SK-N-MC (cell line): ENCODE data around the gene LAMC1.

ENCODE experiments used
- DNase-seq: peaks from one replicate; pipeline ENCODE4 v3.0.0-alpha.2; 2011; ENCODE audit warnings: low read depth, low spot score
- H3K27ac ChIP-seq: fragments of 200-600 bp; sonication (generic); 2 replicates; pipeline ENCODE4 v1.5.1; 2016; ENCODE audit warnings: mixed run types
- H3K36me3 ChIP-seq: fragments of 200-600 bp; sonication (generic); 2 replicates; pipeline ENCODE4 v1.6.1; 2017; ENCODE audit warnings: antibody characterized with exemption, low read length, mixed read lengths; ENCODE audit not compliant: insufficient read depth
- H3K4me3 ChIP-seq: fragments of 200-600 bp; sonication (generic); 2 replicates; pipeline ENCODE4 v1.5.1; 2016
- H3K9ac ChIP-seq: fragments of 200-600 bp; sonication (generic); 2 replicates; pipeline ENCODE4 v1.8.0; 2017; ENCODE audit warnings: mixed run types, mixed read lengths; ENCODE audit not compliant: insufficient read length
- H3K9me3 ChIP-seq: fragments of 200-600 bp; sonication (generic); 2 replicates; pipeline ENCODE4 v1.6.1; 2017; ENCODE audit warnings: low read depth, mild to moderate bottlenecking, antibody characterized with exemption, low read length, moderate library complexity, mixed read lengths
- EZH2 ChIP-seq: fragments of 200-600 bp; sonication (generic); IDR thresholded peaks from one replicate; pipeline ENCODE4 v1.6.1; 2017; ENCODE audit warnings: antibody characterized with exemption
- FOXP2 ChIP-seq: optimal IDR thresholded peaks from 2 replicates; pipeline ENCODE3; 2011; ENCODE audit warnings: mild to moderate bottlenecking, moderate library complexity; ENCODE audit not compliant: insufficient read depth; ENCODE audit errors: extremely low read length, control extremely low read depth
- POLR2AphosphoS5 ChIP-seq: IDR thresholded peaks from 2 replicates; pipeline ENCODE4 v1.6.1; 2012; ENCODE audit warnings: mild to moderate bottlenecking, low read depth, low read length, borderline replicate concordance

Gene LAMC1

DNA sequence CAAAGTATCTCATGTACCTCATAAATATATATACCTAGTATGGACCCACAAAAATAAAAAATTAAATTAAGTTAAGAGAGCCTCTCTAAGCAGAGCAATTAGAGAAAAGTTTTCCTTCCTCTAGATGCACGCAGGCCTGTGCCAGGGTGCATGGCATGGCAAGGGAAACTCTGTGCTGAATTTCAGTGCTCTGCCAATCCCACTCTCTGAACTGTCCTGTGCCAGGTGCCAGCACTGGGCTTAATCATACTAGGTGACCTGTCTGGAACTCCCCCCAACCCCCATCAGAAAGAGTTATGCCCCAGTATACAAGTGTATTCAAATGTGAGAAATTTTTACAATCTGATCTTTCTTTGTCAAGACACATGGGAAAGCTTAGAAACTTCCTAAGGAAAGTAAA, 152.4 kb downstream of the LAMC1 start:
- no peak overlapping the region for H3K27ac ChIP-seq
- no peak overlapping the region for H3K9ac ChIP-seq
- H3K4me3 ChIP-seq: no peak overlapping the region
- no peaks in the 10 kb centered on the region for H3K9me3 ChIP-seq
- H3K36me3 ChIP-seq: no peaks in the 10 kb centered on the region
- DNase-seq: no peak
- TF ChIP-seq FOXP2 (no peak), EZH2 (no peak), POLR2AphosphoS5 (no peak)

DNA sequence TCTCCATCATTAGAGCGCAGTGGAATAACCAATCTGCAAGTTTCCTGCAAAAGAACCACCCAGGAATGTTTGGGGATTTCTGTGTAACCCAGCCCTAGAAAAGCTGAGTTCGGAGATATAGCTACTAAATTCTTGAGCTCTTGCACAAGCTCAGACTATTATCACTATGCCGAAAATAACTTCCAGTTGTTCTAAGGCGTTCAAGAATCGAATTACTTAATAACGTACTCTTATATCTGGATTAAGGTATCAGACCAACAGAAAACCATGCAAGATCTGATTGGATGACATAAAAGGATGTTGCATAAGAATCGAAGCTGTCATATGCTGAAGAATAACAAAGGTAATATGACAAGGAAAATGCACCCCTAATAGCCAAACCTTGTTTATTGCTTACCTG, 155.3 kb downstream of the LAMC1 start:
- no peak for DNase-seq
- H3K9ac ChIP-seq: no peak overlapping the region
- H3K36me3 ChIP-seq: no peaks in the 10 kb centered on the region
- no peak overlapping the region for H3K27ac ChIP-seq
- no peak overlapping the region for H3K4me3 ChIP-seq
- TF ChIP-seq FOXP2 (no peak), EZH2 (no peak), POLR2AphosphoS5 (no peak)
- no peaks in the 10 kb centered on the region for H3K9me3 ChIP-seq

DNA sequence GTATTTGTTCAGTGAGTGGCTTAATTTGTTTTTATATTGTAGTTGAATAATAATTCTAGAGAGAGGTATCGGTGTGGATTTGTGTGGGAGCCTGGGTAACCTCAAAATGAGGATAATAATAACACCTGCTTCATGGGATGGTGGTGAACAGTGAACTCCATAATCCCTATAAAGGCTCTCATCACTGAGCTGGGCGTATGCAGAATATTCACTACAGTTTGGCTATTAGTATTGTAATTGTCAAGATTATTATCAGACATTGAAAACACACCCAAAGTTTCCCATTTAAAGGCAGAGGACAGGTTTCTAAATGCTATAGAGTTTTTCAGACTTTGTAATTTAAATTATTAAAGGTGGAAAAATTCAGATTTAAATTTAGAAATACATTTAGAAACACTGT, 155.8 kb downstream of the LAMC1 start:
- TF ChIP-seq POLR2AphosphoS5 (no peak), EZH2 (no peak)
- DNase-seq: no peak
- H3K9me3 ChIP-seq: no peaks in the 10 kb centered on the region
- no peak overlapping the region for H3K27ac ChIP-seq
- H3K36me3 ChIP-seq: no peaks in the 10 kb centered on the region
- no peak overlapping the region for H3K4me3 ChIP-seq
- H3K9ac ChIP-seq: no peak overlapping the region

DNA sequence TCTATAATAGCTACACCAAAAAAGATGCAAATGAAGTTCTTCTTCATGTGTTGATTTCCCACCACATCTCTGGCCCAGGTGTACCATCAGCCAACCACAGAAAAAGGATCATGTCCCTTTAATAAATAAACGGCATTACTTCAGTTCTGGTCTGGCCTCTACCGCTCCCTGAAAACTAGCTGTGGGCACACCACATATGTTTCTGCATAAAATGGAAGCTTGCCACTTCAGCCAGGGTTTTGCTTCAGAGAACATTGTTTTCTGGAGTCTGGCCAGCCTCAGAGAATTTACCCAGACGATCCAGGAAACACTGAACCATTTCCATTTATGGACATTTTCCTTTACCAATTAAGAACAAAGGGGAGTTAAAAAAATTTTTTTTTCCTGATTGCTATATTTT, 157.0 kb downstream of the LAMC1 start:
- Histone ChIP-seq H3K9ac (peak overlapping the region; percentile 29), H3K4me3 (peak overlapping the region; percentile 49), H3K27ac (peak overlapping the region; percentile 67; the same call in 1 of the 2 replicates), H3K9me3 (no peaks in the 10 kb centered on the region), H3K36me3 (no peaks in the 10 kb centered on the region)
- TF ChIP-seq EZH2: no peak
- no peak for TF ChIP-seq POLR2AphosphoS5
- TF ChIP-seq FOXP2: no peak
- no peak for DNase-seq

DNA sequence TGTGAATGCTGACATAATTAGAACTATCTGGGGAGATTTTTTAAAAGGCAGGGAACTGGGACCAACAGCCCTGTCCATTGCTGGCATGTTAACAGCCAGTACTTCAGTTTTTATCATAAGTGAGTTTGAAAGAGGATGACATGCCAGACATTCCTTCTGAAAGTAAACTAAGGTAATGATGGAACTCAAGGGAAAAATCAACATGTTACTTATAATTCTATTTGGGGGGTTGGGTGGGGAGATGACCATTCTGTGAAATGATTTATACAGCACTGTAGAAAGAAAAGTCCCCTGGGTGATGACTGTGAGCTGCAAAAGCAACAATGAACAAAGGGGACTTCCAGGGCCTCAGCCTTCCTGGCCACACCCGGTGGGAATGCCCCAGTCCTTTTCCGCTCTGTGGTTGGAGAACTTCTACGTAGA, 157.4 kb downstream of the LAMC1 start:
- TF ChIP-seq POLR2AphosphoS5: no peak
- TF ChIP-seq EZH2: no peak
- no peak for TF ChIP-seq FOXP2
- DNase-seq: no peak
- Histone ChIP-seq H3K9me3 (no peaks in the 10 kb centered on the region), H3K27ac (peak overlapping the region; percentile 67; the same call in 1 of the 2 replicates), H3K9ac (peak overlapping the region; percentile 29), H3K4me3 (peak overlapping the region; percentile 49), H3K36me3 (no peaks in the 10 kb centered on the region)

DNA sequence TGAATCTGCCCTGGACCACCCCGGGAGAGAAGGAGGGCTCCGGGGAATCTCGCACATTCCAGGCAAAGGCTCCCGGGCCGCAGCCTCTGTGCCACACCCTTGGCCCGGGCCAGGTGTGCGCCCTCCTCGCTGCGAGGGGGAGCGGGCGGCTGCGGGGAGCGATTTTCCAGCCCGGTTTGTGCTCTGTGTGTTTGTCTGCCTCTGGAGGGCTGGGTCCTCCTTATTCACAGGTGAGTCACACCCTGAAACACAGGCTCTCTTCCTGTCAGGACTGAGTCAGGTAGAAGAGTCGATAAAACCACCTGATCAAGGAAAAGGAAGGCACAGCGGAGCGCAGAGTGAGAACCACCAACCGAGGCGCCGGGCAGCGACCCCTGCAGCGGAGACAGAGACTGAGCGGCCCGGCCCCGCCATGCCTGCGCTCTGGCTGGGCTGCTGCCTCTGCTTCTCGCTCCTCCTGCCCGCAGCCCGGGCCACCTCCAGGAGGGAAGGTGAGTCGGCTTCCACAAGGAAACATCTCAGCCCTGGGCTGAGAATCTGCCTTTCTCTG, 162.8 kb downstream of the LAMC1 start, which contains the start of gene LAMC2:
Gene LAMC2, plus strand, starts transcription at position 324 of the 550 bp plus-strand sequence. Its CDS starts 89 bp downstream, at position 413.
- TF ChIP-seq POLR2AphosphoS5 (no peak), FOXP2 (no peak), EZH2 (no peak)
- Histone ChIP-seq H3K9me3 (no peaks in the 10 kb centered on the region), H3K4me3 (no peak within 1 kb of the TSS), H3K36me3 (no peaks in the 10 kb centered on the region), H3K27ac (no peak within 1 kb of the TSS), H3K9ac (no peak within 1 kb of the TSS)
- no peak for DNase-seq

DNA sequence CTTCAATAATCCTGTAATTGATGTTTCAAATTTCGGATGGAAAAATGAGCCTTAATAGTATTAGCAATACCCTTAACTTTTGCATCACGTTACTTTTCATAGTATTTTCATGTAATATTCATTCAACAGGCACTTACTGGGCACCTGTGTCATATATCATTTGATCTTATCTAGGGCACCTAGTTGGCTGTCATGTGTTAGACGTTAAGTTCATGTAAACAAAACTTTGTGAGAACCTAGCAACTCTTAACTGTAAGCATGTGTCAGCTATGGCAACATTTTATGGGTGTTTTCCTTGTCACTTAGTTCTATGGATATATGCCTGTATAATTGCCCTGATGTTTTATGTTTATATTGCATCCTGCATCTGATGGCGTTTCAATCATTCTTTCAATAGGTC, 163.6 kb downstream of the LAMC1 start:
- Histone ChIP-seq H3K36me3 (no peaks in the 10 kb centered on the region), H3K9ac (no peak overlapping the region), H3K9me3 (no peaks in the 10 kb centered on the region), H3K4me3 (no peak overlapping the region), H3K27ac (no peak overlapping the region)
- DNase-seq: no peak
- TF ChIP-seq POLR2AphosphoS5: no peak
- TF ChIP-seq FOXP2: no peak

DNA sequence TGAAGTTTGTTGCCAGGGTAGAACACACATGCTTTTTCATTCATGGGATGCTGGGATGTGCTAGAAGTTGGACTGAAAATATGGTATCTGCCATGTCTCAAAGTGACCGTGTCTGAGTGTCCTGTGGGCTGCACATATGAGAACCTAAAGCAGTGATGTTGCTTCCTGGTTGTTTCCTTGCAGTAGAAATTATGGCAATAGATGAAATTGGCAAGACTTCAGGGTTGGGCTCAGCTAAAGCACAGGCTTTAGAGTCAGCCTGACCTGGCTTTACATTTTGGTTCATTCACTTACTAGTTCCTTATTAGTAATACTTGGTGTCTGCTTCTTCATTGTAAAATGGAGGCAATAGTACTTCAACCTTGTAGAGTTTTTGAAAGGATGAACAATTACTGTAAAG, 165.0 kb downstream of the LAMC1 start:
- Histone ChIP-seq H3K27ac (no peak overlapping the region), H3K9me3 (no peaks in the 10 kb centered on the region), H3K9ac (no peak overlapping the region), H3K36me3 (no peaks in the 10 kb centered on the region), H3K4me3 (no peak overlapping the region)
- TF ChIP-seq EZH2 (no peak), FOXP2 (no peak), POLR2AphosphoS5 (no peak)
- DNase-seq: no peak

DNA sequence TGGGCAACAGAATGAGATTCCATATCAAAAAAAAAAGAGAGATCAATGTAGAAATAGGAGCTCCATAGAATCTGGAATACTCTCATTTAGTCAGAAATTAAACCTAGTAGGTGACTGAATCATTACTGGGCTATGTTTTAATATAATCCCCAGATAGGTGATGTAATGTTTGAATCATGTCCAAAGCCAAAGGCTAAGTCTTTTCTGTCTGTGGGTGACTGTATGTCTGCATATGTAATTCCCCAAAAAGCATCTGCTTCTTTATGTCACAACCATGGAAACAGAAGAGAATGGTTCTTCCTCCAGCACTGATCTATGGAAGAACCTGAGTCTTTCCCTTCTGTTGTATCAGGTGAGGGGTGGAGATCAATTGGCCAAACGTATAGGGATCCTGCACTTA, 168.6 kb downstream of the LAMC1 start:
- Histone ChIP-seq H3K9ac (no peak overlapping the region), H3K27ac (no peak overlapping the region), H3K9me3 (no peaks in the 10 kb centered on the region), H3K4me3 (no peak overlapping the region), H3K36me3 (no peaks in the 10 kb centered on the region)
- DNase-seq: no peak
- TF ChIP-seq EZH2 (no peak), FOXP2 (no peak), POLR2AphosphoS5 (no peak)
